GM10248 (cell line): ENCODE measurements around the gene DOK1.
A peak's percentile ranks its signal among the peaks of the same experiment; 100 is the strongest.

ENCODE experiments used
- CTCF ChIA-PET: fragments of 300-600 bp; sonication (Branson Sonifier 250); formaldehyde crosslinking; extraction: SDS; loops from one replicate; lab custom pipeline; 2021; ENCODE audit warnings: antibody characterized with exemption; lab: Yijun Ruan, JAX
- POLR2A ChIA-PET: fragments of 350-650 bp; sonication (Branson Sonifier 250); formaldehyde crosslinking; extraction: SDS; loops from one replicate; lab custom pipeline; 2020; ENCODE audit warnings: antibody characterized with exemption; lab: Yijun Ruan, JAX
- DNase-seq: peaks from one replicate; pipeline ENCODE4 v3.0.0; 2012; ENCODE audit errors: extremely low spot score
- CTCF ChIP-seq: IDR thresholded peaks from 2 replicates; pipeline ENCODE4 v1.5.1; 2012; ENCODE audit warnings: mild to moderate bottlenecking, low read depth; ENCODE audit errors: extremely low read depth, missing control alignments, control extremely low read depth

DOK1 gene

GRCh38 chr2:74551530-74551929 lies 3.0 kb upstream of the DOK1 start:
- ChIA-PET CTCF (interaction anchor here (1.4 to 3.2 kb wide), 7 partner anchors 12 to 37 kb away, joined by 4 to 16 read pairs (median 8); partner anchors contain the start of genes AUP1 and HTRA2), POLR2A (no interaction called here)
- no peak for TF ChIP-seq CTCF
- DNase-seq, result no peak

- ChIA-PET CTCF (interaction anchor here (1.4 to 3.2 kb wide), 6 partner anchors 13 to 36 kb away, joined by 4 to 16 read pairs (median 6); partner anchors contain the start of genes AUP1 and HTRA2), POLR2A (no interaction called here)
- no peak for TF ChIP-seq CTCF
- DNase-seq, result peak; percentile 49
Measured at GRCh38 chr2:74551942-74552913, 2.3 kb upstream of the DOK1 start.

GRCh38 chr2:74552914-74553811 lies 1.4 kb upstream of the DOK1 start:
- CTCF ChIA-PET, result interaction anchor here (1.5 to 3.2 kb wide), 2 partner anchors 14 to 32 kb away, joined by 5 to 14 read pairs; no protein-coding TSS in a partner anchor
- DNase-seq, result peak; percentile 61
- POLR2A ChIA-PET, result no interaction called here
- TF ChIP-seq CTCF, result no peak

- no peak for TF ChIP-seq CTCF
- ChIA-PET CTCF (interaction anchor here (0.9 to 3.8 kb wide), 6 partner anchors 10 to 33 kb away, joined by 3 to 26 read pairs (median 4); no protein-coding TSS in a partner anchor), POLR2A (no interaction called here)
- peak; percentile 66 for DNase-seq
Measured at GRCh38 chr2:74554820-74555531, 456 bp downstream of the DOK1 start.

- TF ChIP-seq CTCF, result no peak
- POLR2A ChIA-PET, result no interaction called here
- no peak for DNase-seq
- CTCF ChIA-PET, result interaction anchor here (0.9 to 3.8 kb wide), 6 partner anchors 9 to 32 kb away, joined by 3 to 26 read pairs (median 4); no protein-coding TSS in a partner anchor
Measured at GRCh38 chr2:74555610-74556103, 1.1 kb downstream of the DOK1 start.
